Muscle of arm (tissue), 12 donors: ENCODE data around the gene NYAP2. TPM values are rescaled to one million over a fixed set of nuclear protein-coding genes. Genes with fewer than 3 reads are reported as not detected.

Experiments used
- DNase-seq: peaks from one replicate; pipeline ENCODE4 v3.0.0-alpha.2; 2013
- polyA plus RNA-seq, 12 donors: library from polyadenylated mRNA; unstranded; fragments of 120-200 nt; gene quantifications; one replicate each; pipeline ENCODE4 v1.2.1, GENCODE V29; 2013; ENCODE audit not compliant: insufficient read length in 12 of 12

Gene NYAP2
- polyA plus RNA-seq, 12 donors, result 0.07 to 0.65 (median 0.23) TPM; not detected in 3

DNA sequence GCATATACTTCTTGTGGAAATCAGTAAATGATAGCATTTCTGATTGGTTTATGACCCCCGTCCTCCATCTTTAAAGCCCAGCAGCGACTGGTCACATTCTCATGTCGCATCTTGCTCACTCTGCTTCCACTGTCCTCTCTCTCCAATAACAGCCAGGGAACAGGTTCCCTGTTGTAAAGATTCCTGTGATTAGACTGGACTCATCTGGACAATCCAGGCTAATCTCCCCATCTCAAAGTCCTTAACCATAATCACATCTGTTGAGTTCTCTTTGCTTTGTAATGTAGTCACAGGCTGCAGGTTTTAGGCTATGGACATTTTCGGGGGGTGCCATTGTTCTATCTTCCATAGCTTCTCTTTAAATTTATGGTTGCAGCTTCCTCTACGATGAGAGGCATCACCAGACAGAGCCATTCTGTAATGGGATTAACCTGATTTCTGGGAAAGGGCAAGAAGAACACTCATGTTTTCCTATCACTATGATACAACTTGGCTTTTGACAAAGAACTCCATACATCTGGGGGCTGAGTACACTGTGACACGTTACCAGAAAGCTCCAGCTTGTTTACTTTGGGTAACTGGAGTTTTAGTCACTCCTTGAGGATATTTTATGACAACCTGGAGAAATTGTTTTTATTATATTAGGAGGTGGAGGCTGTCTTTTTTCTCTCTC, 159.0 kb downstream of the NYAP2 start:
- no peak for DNase-seq

DNA sequence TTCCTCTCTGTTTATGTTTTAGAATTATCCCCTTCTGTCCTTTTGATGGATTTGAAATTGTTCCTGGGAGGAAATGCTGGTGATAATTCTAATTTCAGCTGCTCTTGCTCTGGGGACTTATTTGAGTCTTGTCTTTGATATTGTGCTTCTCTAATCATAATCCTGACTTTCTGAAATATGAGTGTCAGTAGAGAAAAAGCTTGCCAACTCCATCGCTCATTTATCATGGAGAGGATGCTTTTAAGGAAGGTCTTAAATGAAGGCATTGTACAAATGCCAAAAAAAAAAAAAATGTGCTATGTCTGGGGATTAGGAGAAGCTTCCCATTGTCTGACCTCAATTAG, 159.5 kb downstream of the NYAP2 start:
- no peak for DNase-seq

DNA sequence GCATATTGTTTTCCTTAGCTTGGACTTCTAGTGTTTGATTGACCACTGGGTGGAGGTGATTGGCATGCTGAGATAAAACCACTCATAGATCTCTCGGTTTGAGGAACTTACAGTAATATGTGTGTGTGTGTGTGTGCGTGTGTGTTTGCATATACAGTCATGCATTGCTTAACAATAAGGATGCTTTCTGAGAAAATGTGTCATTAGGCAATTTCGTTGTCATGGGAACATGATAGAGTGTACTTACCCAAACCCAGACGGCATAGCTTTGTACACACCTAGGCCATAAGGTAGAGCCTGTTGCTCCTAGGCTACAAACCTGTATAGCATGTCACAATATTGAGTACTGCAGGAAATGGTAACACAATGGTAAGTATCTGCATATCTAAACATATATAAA, 167.3 kb downstream of the NYAP2 start:
- DNase-seq, result no peak

DNA sequence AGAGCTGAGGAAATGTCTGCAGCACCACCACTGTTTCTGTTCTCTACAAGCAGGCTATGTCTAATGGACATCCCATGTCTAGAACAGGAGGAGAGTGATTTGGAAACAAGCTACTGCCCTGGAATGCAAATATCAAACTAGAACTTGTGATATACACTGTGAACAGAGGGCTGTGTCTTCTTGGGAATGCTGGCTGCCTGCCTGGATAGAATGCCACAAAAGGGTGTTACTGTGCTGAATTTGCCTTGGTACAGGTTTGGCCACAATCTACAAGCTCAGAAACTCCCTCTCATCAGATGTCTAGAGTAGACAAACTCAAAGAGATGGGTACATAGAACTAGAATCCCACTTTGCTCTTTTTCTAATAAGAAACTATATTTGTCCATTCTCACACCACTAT, 170.5 kb downstream of the NYAP2 start:
- no peak for DNase-seq

DNA sequence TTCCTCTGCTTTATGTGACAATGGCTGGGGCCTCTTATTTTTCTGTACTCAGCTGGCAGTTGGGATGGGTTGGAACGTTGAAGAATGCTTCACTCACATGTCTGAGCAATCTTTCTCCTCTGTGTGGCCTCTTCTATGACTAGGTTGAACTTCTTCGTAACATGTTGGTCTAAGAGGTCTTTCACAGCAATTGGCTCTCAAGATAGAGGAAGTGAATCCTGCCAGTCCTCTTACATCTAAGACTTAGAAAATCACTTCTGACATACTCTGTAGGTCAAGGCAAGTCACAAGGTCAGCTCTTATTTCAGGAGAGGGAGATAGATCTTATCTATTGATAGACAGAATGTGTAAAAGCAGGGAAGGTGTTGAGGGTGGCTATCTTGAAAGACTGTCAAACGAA, 174.1 kb downstream of the NYAP2 start:
- no peak for DNase-seq

DNA sequence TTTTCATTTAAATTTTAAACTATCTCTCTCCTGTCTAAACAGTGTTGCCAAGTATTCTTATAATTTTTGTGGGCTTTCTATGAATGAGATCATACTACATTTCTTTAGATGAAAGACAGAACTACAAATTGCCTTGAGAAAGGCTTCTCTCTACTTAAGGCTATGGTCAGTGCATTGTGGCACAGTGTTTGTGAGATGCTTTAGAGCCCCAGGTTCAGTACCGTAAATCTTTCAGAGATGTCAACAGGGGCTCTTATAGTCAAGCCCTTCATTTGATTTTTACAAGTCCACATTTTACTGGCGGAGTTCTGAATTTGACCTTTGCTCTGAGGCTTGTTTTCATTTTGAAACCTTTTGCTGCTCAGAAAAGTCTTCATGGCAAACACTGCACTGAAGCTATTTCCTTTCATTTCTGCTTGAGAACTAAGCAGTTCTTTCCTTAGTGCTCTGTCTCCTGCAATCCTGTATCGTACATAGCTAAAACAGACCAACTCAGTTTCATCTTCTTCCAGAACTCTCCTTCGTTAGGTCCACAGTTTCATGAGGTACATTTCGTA, 175.2 kb downstream of the NYAP2 start:
- no peak for DNase-seq

DNA sequence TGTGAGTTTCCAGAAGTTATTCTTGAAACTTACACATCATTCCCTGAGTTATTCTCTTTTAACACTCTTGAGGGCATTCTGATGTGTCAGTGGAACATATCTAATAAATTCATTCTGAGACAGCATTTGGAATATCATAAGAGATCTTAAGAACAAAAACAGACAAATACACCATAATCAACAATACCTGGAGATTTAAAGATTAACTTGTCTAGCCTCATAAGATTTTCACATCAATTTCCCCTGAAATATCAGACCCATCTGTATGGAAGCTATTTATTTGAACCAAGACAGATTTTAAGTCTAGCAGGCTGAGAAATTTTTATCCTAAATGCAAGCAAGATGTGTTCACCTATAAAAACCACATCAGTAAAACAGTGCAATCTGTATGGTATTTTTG, 181.6 kb downstream of the NYAP2 start:
- no peak for DNase-seq

DNA sequence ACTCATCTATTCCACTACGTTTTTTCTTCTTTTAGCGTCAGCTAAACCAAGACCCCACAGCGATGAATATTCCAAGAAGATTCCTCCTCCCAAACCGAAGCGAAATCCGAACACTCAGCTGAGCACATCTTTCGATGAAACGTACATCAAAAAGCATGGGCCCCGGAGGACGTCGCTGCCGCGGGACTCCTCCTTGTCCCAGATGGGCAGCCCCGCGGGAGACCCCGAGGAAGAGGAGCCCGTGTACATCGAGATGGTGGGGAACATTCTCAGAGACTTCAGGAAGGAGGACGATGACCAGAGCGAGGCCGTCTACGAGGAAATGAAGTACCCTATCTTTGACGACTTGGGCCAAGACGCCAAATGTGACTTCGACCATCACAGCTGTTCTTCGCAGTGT, 182.4 kb downstream of the NYAP2 start:
- DNase-seq, result no peak

DNA sequence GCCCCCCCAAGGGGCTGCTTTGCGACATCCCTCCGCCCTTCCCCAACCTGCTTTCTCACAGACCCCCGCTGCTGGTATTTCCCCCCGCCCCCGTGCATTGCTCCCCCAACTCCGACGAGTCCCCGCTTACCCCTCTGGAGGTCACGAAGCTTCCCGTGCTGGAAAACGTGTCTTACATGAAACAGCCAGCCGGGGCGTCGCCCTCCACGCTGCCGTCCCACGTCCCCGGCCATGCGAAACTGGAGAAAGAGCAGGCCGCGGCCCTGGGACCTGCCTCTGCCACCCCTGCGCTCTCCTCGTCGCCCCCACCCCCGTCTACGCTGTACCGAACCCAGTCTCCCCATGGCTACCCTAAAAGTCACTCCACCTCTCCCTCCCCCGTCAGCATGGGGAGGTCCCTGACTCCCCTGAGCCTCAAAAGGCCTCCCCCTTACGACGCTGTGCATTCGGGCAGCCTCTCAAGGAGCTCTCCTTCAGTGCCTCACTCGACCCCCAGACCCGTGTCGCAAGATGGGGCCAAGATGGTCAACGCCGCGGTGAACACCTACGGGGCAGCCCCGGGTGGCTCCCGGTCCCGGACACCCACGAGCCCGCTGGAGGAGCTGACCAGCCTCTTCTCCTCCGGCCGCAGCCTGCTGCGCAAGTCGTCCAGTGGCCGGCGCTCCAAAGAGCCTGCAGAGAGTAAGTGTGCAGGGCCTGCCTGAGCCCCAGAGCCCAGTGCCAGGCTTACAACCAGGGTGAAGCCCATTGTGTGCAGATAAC, 183.0 kb downstream of the NYAP2 start:
- no peak for DNase-seq

DNA sequence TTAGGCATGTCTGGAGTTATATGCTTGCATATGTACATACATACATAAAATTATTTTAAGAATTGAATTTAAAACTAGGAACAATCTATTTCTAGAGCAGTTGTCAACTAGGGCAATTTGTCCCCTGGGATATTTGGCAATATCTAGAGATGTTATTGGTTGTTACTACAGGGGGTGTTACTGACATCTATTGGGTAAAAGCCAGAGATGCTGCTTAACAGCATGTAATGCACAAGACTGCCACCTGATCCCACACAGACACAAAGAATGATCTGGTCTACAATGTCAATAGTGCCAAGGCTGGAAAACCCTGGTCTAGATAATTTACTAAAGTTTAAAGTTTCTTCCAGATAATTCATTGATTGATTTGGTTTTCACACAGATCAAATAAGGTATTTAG, 185.3 kb downstream of the NYAP2 start:
- no peak for DNase-seq

DNA sequence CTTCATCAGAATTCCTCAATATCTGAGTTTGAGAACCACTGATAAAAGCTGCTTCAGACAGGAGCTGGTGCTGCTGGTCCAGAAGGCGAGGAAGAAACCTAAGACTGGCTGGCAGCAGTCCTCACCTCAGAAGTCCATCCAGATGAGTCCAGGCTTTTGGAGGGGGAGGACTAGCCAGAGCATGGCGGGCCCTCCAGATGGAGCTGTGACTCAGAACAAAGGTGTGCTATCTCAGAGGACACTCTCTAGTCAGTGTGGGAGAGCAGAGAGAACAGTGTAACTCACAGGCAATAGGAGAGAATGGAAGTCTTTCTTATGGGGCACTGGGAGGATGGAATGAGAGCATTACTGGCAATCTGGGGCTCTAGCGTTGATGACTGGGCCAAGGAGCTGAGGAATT, 191.4 kb downstream of the NYAP2 start:
- no peak for DNase-seq

DNA sequence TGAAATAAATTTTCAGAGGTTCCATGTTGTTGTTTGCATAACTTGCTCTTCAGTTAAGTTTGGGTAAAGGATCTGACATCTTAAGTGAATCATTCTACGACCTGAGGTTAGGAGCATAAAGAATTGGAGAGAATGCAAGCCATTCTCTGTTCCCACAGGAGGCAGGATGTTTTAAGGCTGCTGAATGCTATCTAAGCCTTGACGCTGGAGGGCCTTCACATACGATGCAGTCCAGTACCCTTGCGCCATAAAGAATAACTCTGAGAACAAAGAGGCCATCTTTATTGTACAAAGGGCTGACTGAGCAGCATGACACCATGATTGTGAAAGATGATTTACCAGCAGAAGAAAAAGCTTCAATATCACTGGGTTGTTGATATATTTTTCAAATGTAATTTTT, 198.4 kb downstream of the NYAP2 start:
- DNase-seq, result no peak

DNA sequence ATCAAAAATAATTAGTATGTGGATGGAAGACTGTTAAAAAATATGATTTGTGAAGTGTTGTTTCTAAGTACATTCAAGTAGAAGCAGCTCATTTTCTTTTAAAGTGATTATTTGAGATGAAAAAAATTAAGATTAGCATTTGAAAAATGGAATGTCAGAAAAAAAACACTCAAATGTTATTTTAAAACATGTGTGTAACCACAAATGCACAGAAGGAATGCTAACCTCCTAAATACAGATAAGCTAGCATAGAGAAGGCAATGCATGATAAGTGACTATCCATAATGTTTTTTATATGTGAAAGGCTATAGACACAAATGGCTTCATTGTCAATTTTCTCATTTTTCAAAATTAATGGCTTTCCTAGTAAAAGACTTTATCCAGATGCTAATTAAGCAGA, 198.9 kb downstream of the NYAP2 start:
- no peak for DNase-seq

DNA sequence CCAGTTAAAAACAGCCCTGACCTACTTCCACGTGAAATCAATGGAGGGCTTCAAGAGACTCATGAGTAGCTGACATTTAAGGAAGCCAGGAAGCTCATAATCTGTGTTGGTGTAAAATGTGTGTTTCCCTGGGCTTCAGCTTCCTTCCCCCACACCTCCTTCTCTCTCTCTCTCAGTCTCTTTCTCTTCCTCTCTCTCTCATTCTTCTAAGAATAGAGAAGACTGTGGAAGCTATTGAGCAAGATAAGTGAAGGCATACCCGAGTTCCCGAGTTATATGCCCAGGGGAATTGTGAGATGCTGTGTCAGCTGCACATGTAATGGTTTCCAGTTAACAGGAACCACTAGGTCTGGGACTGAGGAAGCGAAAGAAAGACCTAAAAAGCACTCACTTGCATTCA, 199.4 kb downstream of the NYAP2 start:
- no peak for DNase-seq

DNA sequence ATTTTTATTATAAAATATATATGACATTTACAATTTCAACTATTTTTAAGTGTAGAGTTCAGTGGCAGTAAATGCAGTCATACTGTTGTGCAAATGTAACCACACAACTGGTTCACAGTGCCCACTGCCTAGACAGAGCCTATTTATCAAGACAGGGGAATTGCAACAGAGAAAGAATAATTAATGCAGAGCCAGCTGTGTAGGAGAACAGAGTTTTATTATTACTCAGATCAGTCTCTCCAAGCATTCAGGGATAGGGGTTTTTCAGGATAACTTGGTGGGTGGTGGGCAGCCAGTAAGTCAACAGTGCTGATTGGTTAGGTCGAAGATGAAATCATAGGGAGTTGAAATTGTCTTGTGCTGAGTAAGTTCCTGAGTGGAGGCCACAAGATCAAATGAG, 200.3 kb downstream of the NYAP2 start:
- no peak for DNase-seq

DNA sequence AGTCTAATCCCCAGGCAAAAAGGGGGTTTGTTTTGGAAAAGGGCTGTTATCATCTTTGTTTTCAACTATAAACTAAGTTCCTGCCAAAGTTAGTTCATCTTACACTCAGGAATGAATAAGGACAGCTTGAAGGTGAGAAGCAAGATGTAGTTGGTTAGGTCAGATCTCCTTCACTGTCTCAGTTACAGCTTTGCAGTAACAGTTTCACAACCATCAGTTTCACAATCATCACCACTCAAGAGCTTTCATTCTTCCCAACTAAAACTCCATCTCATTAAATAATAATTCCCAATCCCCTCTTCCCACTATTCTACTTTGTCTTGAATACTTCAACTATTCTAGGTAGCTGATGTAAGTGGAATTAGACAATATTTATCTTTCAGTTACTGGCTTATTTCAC, 200.9 kb downstream of the NYAP2 start:
- DNase-seq, result no peak

DNA sequence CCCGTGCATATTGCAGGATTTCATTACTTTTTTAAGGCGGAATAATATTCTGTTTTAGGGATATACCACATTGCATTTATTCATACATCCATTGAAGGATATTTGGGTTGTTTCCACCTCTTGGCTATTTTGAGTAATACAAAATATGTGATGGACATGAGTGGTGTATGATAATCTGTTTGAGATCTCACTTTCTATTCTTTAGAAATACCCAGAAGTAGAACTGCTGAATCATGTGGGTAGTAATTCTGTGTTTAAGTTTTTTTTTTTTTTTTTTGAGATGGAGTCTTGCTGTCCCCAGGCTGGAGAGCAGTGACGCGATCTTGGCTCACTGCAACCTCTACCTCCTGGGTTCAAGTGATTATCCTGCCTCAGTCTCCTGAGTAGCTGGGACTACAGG, 201.4 kb downstream of the NYAP2 start:
- DNase-seq, result no peak

DNA sequence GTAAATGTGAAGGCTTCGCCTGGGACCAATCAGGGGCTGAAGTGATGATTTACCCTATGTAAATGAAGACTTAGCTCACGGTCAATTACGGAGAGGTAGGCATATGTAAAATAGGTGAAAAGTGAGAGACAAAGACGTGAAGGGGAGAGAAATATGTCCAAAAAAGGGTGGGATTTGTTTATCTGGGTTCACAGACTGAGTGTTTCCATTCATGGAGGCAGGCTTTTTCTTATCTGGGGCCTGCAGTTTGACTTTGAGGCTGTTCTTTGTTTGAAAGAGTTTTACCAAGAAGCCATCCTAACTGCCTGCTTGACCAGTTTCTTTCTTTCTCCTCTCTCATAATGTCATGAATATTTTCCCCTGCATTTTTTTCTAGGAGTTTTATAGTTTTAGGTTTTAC, 202.7 kb downstream of the NYAP2 start:
- DNase-seq, result no peak

DNA sequence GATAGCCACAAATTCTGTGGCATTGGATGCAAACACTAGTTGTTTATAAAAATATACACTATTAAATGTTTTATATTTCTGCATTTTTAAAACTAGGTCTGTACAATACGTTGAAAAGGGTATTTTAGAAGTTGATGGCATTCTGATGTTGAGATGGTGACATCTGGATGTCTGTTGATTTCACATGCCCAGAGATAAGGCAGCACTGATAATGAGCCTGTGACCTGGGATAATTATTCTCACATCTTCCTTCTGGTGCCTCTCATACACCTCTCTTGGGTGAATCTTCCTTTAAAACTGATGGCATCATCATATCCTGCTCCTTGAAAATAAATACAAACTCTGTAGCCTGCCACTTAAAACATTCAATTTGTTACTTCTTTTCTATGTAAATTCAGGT, 208.6 kb downstream of the NYAP2 start:
- DNase-seq, result no peak

DNA sequence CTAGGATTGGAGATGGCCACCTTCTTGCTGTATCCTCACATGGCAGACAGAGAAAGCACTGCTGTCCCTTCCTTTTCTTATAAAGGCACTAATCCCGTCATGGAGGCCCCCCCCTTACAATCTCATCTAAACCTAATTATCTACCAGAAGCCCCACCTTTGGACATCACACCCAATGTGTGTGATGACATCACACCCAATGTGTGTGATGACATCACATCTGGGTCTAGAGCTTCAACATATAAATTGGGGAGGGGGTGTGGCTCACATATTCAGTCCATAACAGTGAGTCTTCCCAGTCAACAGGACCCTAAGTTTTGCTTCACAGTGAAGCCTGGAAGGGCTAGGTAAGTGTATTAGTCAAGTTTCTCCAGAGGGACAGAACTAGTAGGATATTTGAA, 213.1 kb downstream of the NYAP2 start:
- DNase-seq, result no peak

DNA sequence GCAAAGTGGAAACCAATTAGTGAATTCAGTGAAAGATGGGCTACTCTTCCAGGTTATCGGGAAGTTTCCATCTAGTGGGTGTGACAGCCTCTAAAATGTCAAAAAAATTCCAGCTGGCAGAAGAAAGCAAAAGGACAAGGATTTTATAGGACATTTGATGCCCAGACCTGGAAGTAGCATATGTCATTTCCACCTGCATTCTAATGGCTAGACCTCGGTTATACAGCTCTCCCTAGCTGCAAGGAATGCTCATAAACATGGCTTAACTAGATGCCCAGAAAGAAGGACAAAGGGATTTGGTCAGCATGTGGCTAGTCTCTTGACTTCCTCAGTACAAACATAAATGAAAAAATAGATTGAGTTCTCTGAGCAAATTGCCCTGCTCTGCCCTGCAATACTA, 215.4 kb downstream of the NYAP2 start:
- DNase-seq, result no peak

DNA sequence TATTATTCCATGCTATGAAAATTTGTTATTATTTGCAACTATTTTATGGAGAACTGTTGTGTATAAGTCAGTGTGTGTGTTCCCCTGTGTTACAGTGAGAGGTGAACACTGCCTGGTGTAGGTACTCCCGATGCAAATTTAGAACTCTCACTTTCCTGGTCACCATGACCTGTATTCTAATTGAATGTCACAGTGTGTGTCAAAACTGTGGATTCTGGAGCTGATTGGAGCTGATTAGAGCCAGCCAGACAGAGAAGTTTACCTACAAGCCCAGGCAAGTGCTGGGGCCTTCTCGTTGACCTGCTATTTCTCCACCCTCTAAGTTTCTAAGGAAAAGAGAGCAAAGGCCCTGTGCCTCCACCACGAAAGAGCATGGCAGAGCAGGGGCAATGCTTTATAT, 216.0 kb downstream of the NYAP2 start:
- DNase-seq, result no peak

DNA sequence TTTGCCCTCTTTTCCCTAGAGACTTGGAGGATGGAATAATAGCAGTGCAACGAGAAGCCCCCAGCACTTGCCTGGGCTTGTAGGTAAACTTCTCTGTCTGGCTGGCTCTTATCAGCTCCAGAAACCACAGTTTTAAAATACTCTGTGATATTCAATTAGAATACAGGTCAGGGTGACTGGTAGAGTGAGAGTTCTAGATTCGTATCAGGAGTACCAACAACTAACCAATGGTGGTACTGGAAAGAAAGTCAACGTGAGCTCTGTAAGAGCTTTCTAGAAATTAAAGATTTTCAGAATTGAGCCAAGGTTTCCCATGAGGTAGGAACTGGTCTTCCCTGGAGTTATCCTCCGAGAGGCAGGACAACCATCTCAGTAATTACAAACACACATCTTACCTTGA, 216.9 kb downstream of the NYAP2 start:
- no peak for DNase-seq

DNA sequence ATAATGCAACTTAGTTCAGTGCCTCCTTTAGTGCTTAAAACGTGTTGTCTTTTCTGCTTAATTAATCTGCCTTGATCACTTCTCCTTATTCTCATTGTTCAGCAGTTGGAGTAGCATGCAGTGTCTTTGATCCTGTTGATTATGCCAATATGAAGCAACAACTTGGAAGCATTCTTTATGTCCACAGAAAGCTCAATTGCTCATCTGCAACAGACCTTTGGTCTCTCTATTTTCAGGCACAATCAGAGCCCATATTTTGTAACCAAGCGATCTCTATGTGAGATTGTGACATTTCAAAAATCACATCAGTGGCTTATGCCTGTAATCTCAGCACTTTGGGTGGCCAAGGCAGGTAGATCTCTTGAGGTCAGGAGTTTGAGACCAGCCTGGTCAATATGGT, 217.3 kb downstream of the NYAP2 start:
- no peak for DNase-seq
